HEK293 (cell line): Measurements from ENCODE around the gene S100A3.

Experiments used
- CTCF ChIA-PET: fragments of 350-600 bp; formaldehyde crosslinking; extraction: SDS; loops from one replicate; lab custom pipeline; 2021; ENCODE audit warnings: antibody characterized with exemption; lab: Yijun Ruan, JAX
- POLR2A ChIA-PET: fragments of 300-600 bp; formaldehyde crosslinking; extraction: SDS; loops from one replicate; lab custom pipeline; 2020; ENCODE audit warnings: antibody characterized with exemption, inconsistent platforms; lab: Yijun Ruan, JAX
- H3K27ac ChIP-seq: fragments of 200-500 bp; sonication (Bioruptor generic); 2 replicates; pipeline ENCODE4 v1.5.1; 2014; ENCODE audit warnings: low read depth, low read length, control low read depth, inconsistent platforms; ENCODE audit errors: extremely low read depth
- H3K36me3 ChIP-seq, 2 experiments: fragments of 200-500 bp in 1 of 2; sonication (Bioruptor generic) in 1 of 2; 1 replicate in 1 of 2; 2 replicates in 1 of 2; pipeline ENCODE4 v1.5.1; 2014 to 2017; ENCODE audit warnings: inconsistent platforms in 2 of 2, low read length in 2 of 2; ENCODE audit not compliant: control insufficient read depth in 2 of 2, insufficient read depth in 1 of 2
- H3K4me1 ChIP-seq: fragments of 200-500 bp; sonication (Bioruptor generic); 2 replicates; pipeline ENCODE4 v1.5.1; 2014; ENCODE audit warnings: mild to moderate bottlenecking, low read length, inconsistent platforms; ENCODE audit not compliant: control insufficient read depth, insufficient read depth
- H3K4me3 ChIP-seq: 2 replicates; pipeline ENCODE4 v1.5.1; 2011; ENCODE audit warnings: low read depth, mild to moderate bottlenecking, control low read depth, low read length, moderate library complexity
- H3K9me3 ChIP-seq: fragments of 200-500 bp; sonication (Bioruptor generic); 2 replicates; pipeline ENCODE4 v1.5.1; 2014; ENCODE audit warnings: low read depth, low read length, inconsistent platforms; ENCODE audit not compliant: control insufficient read depth, insufficient read depth
- ATF2 ChIP-seq: fragments of 450-650 bp; formaldehyde crosslinking; IDR thresholded peaks from 2 replicates; pipeline ENCODE4 v1.5.1; 2016; ENCODE audit warnings: missing biosample characterization, missing genetic modification characterization, low read depth
- BCL6B ChIP-seq: fragments of 450-650 bp; formaldehyde crosslinking; IDR thresholded peaks from 2 replicates; pipeline ENCODE4 v1.5.1; 2017; ENCODE audit warnings: missing biosample characterization, missing genetic modification characterization
- MEIS1 ChIP-seq: sonication (generic); formaldehyde crosslinking; IDR thresholded peaks from 2 replicates; pipeline ENCODE4 v1.8.1; 2022; ENCODE audit warnings: missing genetic modification reagents, mild to moderate bottlenecking, borderline replicate concordance
- PATZ1 ChIP-seq: fragments of 450-650 bp; formaldehyde crosslinking; IDR thresholded peaks from 2 replicates; pipeline ENCODE4 v1.5.1; 2016; ENCODE audit warnings: missing biosample characterization, missing genetic modification characterization
- SP2 ChIP-seq: fragments of 450-650 bp; formaldehyde crosslinking; IDR thresholded peaks from 2 replicates; pipeline ENCODE4 v1.5.1; 2016; ENCODE audit warnings: missing biosample characterization, missing genetic modification characterization
- ZBTB48 ChIP-seq: fragments of 450-650 bp; formaldehyde crosslinking; IDR thresholded peaks from 2 replicates; pipeline ENCODE4 v1.5.1; 2016; ENCODE audit warnings: missing biosample characterization, missing genetic modification characterization
- ZBTB49 ChIP-seq: fragments of 450-650 bp; formaldehyde crosslinking; IDR thresholded peaks from 2 replicates; pipeline ENCODE4 v1.5.1; 2016; ENCODE audit warnings: missing biosample characterization, missing genetic modification characterization, low read depth
- ZEB2 ChIP-seq: fragments of 450-650 bp; formaldehyde crosslinking; IDR thresholded peaks from 2 replicates; pipeline ENCODE4 v1.5.1; 2016; ENCODE audit warnings: missing biosample characterization, missing genetic modification characterization
- ZNF121 ChIP-seq: fragments of 450-650 bp; formaldehyde crosslinking; IDR thresholded peaks from 2 replicates; pipeline ENCODE4 v1.5.1; 2016; ENCODE audit warnings: missing biosample characterization, missing genetic modification characterization
- ZNF133 ChIP-seq: fragments of 450-650 bp; formaldehyde crosslinking; IDR thresholded peaks from 2 replicates; pipeline ENCODE4 v1.5.1; 2016; ENCODE audit warnings: missing biosample characterization, missing genetic modification characterization
- ZNF146 ChIP-seq: fragments of 450-650 bp; formaldehyde crosslinking; IDR thresholded peaks from 2 replicates; pipeline ENCODE4 v1.5.1; 2016; ENCODE audit warnings: missing biosample characterization, missing genetic modification characterization
- ZNF202 ChIP-seq: fragments of 450-650 bp; formaldehyde crosslinking; IDR thresholded peaks from 2 replicates; pipeline ENCODE4 v1.5.1; 2016; ENCODE audit warnings: missing biosample characterization, missing genetic modification characterization, borderline replicate concordance
- ZNF214 ChIP-seq: fragments of 450-650 bp; formaldehyde crosslinking; IDR thresholded peaks from 2 replicates; pipeline ENCODE4 v1.5.1; 2017; ENCODE audit warnings: missing biosample characterization, mild to moderate bottlenecking, missing genetic modification characterization, borderline replicate concordance
- ZNF24 ChIP-seq: fragments of 450-650 bp; formaldehyde crosslinking; IDR thresholded peaks from 2 replicates; pipeline ENCODE4 v1.5.1; 2016; ENCODE audit warnings: missing biosample characterization, missing genetic modification characterization
- ZNF311 ChIP-seq: fragments of 450-650 bp; formaldehyde crosslinking; IDR thresholded peaks from 2 replicates; pipeline ENCODE4 v1.5.1; 2017; ENCODE audit warnings: missing biosample characterization, missing genetic modification characterization, borderline replicate concordance
- ZNF391 ChIP-seq: fragments of 450-650 bp; formaldehyde crosslinking; IDR thresholded peaks from 2 replicates; pipeline ENCODE4 v1.5.1; 2016; ENCODE audit warnings: low read depth, missing biosample characterization, missing genetic modification characterization, borderline replicate concordance
- ZNF394 ChIP-seq: fragments of 450-650 bp; formaldehyde crosslinking; IDR thresholded peaks from 2 replicates; pipeline ENCODE4 v1.5.1; 2016; ENCODE audit warnings: missing biosample characterization, missing genetic modification characterization, mild to moderate bottlenecking, moderate library complexity, borderline replicate concordance
- ZNF530 ChIP-seq: fragments of 450-650 bp; formaldehyde crosslinking; IDR thresholded peaks from 2 replicates; pipeline ENCODE4 v1.5.1; 2016; ENCODE audit warnings: low read depth, missing biosample characterization, missing genetic modification characterization
- ZNF544 ChIP-seq: fragments of 450-650 bp; formaldehyde crosslinking; IDR thresholded peaks from 2 replicates; pipeline ENCODE4 v1.5.0; 2017; ENCODE audit warnings: missing biosample characterization, missing genetic modification characterization
- ZNF560 ChIP-seq: fragments of 450-650 bp; formaldehyde crosslinking; IDR thresholded peaks from 2 replicates; pipeline ENCODE4 v1.5.1; 2017; ENCODE audit warnings: missing biosample characterization, missing genetic modification characterization, borderline replicate concordance
- ZNF561 ChIP-seq: fragments of 450-650 bp; IDR thresholded peaks from 2 replicates; pipeline ENCODE4 v1.5.1; 2018; ENCODE audit warnings: missing biosample characterization, missing genetic modification characterization, borderline replicate concordance
- ZNF600 ChIP-seq: fragments of 450-650 bp; formaldehyde crosslinking; IDR thresholded peaks from 2 replicates; pipeline ENCODE4 v1.5.1; 2016; ENCODE audit warnings: missing biosample characterization, missing genetic modification characterization
- ZNF639 ChIP-seq: fragments of 450-650 bp; formaldehyde crosslinking; IDR thresholded peaks from 2 replicates; pipeline ENCODE4 v1.5.1; 2016; ENCODE audit warnings: missing biosample characterization, missing genetic modification characterization
- ZNF677 ChIP-seq: fragments of 450-650 bp; IDR thresholded peaks from 2 replicates; pipeline ENCODE4 v1.5.0; 2018; ENCODE audit warnings: missing biosample characterization, mild to moderate bottlenecking, missing genetic modification characterization, moderate library complexity
- ZNF707 ChIP-seq: fragments of 450-650 bp; formaldehyde crosslinking; IDR thresholded peaks from 2 replicates; pipeline ENCODE4 v1.5.1; 2016; ENCODE audit warnings: missing biosample characterization, missing genetic modification characterization
- ZSCAN4 ChIP-seq: fragments of 450-650 bp; formaldehyde crosslinking; IDR thresholded peaks from 2 replicates; pipeline ENCODE4 v1.5.1; 2017; ENCODE audit warnings: missing biosample characterization, missing genetic modification characterization
- ZXDB ChIP-seq: fragments of 450-650 bp; formaldehyde crosslinking; IDR thresholded peaks from 2 replicates; pipeline ENCODE4 v1.5.1; 2016; ENCODE audit warnings: missing biosample characterization, missing genetic modification characterization

The S100A3 gene

GRCh38 chr1:153505576-153505975 is 43.5 kb downstream of the S100A3 start:
- Histone ChIP-seq H3K4me3 (no peak overlapping the region), H3K36me3 (no peaks in the 10 kb centered on the region), H3K9me3 (no peaks in the 10 kb centered on the region), H3K4me1 (no peaks in the 10 kb centered on the region), H3K27ac (no peak overlapping the region)
- CTCF ChIA-PET: interaction anchor here (0.6 to 7.1 kb wide), 4 partner anchors 11 to 167 kb away, joined by 3 to 148 read pairs (median 20); partner anchors contain the start of gene S100A13
- POLR2A ChIA-PET: interaction anchor here (1.2 kb wide), 1 partner anchor 485 kb away, joined by 4 read pairs; the partner anchor contains the start of gene RPS27
- TF ChIP-seq ATF2 (tag by site-specific recombination): 0 out of 2 replicates have a peak, but pooled peaks have one; percentile 31
- TF ChIP-seq ZNF202 (tag by site-specific recombination): no peak
- no peak for TF ChIP-seq ZNF561 (tag by site-specific recombination)
- TF ChIP-seq ZNF311 (tag by site-specific recombination): no peak
- TF ChIP-seq ZNF391: no peak
- TF ChIP-seq ZNF600 (tag by site-specific recombination): no peak
- peak; percentile 10; the same call in 1 of the 2 replicates for TF ChIP-seq SP2
- TF ChIP-seq ZNF560 (tag by site-specific recombination): no peak
- no peak for TF ChIP-seq ZNF146 (tag by site-specific recombination)
- TF ChIP-seq ZSCAN4: no peak
- TF ChIP-seq ZNF639 (tag by site-specific recombination): no peak
- no peak for TF ChIP-seq ZNF121
- TF ChIP-seq ZXDB (tag by site-specific recombination): no peak
- no peak for TF ChIP-seq ZNF24
- TF ChIP-seq ZNF707: no peak
- TF ChIP-seq, all 188 proteins: peak for 2

GRCh38 chr1:153503766-153504165 is 45.3 kb downstream of the S100A3 start:
- ChIA-PET POLR2A (no interaction called here), CTCF (interaction anchor here (2.1 kb wide), 1 partner anchor 9 kb away, joined by 13 read pairs; no protein-coding TSS in a partner anchor)
- H3K9me3 ChIP-seq: no peaks in the 10 kb centered on the region
- H3K4me3 ChIP-seq: no peak overlapping the region
- no peaks in the 10 kb centered on the region for H3K36me3 ChIP-seq
- no peaks in the 10 kb centered on the region for H3K4me1 ChIP-seq
- H3K27ac ChIP-seq: no peak overlapping the region
- TF ChIP-seq ZNF214 (tag by site-specific recombination): no peak
- no peak for TF ChIP-seq ZNF530 (tag by site-specific recombination)
- no peak for TF ChIP-seq ZBTB48 (tag by site-specific recombination)
- TF ChIP-seq MEIS1 (CRISPR knock-in tag): no peak
- TF ChIP-seq PATZ1 (tag by site-specific recombination): no peak
- no peak for TF ChIP-seq ZBTB49 (tag by site-specific recombination)
- no peak for TF ChIP-seq ZNF677 (tag by site-specific recombination)
- no peak for TF ChIP-seq ZNF133
- no peak for TF ChIP-seq ZEB2
- no peak for TF ChIP-seq ZNF544 (tag by site-specific recombination)
- TF ChIP-seq ZNF394 (tag by site-specific recombination): no peak
- TF ChIP-seq BCL6B (tag by site-specific recombination): no peak
